GM19468 (cell line): Measurements from ENCODE around the gene RAB11FIP5.

ENCODE experiments used
- ATAC-seq: cut with Tn5 transposase; IDR thresholded peaks from one replicate; pipeline ENCODE4 v1.9.1; 2021; ENCODE audit warnings: mild to moderate bottlenecking, moderate library complexity, moderate number of reproducible peaks; ENCODE audit not compliant: unreplicated experiment; ENCODE audit errors: extremely low read depth

RAB11FIP5 gene

DNA sequence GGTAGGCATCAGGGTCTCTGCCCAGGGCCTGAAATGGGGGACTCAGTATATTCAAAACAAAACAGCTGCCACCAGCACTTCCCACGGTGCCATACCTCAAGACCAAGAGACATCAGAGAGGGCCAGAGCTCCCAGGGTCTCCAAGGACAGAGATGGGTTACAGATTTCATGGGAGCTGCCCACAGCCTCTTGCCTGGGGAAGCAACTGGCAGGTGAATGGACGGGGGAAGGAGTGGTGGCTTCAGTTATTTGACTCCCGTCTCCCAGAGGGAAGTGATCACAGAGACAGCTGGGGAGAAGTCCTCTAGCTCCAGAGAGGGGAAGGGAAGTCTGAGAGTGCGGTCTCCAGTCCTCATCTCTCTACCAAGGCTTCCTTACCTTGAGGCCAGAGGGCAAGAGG lies 25.4 kb downstream of the RAB11FIP5 start:
- ATAC-seq, result no peak

DNA sequence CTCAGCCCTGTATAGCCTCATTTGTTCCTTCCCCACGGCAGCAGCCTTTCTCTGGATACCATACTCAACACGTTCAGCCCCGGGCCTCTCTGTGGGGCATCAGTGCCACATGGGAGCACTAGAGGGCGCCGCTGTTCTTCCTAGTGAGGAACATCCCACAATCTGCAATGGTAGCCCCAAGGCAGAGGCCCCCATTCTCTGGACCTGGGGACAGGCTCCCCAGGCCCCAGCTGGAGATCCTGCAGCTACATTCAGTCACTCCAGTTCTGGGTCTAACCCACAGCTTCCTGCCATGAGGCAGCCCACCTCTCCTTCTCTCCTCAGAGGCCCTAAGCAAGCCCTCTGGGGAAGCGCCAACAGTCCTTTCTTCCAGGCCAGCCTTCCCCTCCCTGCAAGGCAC lies 27.1 kb downstream of the RAB11FIP5 start:
- ATAC-seq, result no peak

DNA sequence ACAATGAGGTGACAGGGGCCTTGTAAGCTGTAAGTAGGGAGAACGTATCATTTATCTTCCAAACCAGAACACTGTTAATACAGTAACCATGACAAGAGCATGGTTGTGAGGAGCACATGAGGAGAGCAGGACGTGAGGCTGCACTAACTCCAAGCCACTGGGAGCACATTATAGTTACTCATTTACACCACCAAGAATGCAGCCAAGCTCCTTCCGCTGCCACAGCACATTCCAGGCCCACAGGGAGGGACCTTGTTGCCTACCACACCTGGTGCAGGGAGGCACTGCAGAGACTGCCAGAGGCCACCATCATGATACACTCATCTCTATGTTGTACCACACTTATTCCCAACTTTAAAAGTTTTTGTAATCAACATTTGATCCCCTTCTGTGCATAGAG lies 27.8 kb downstream of the RAB11FIP5 start:
- no peak for ATAC-seq

DNA sequence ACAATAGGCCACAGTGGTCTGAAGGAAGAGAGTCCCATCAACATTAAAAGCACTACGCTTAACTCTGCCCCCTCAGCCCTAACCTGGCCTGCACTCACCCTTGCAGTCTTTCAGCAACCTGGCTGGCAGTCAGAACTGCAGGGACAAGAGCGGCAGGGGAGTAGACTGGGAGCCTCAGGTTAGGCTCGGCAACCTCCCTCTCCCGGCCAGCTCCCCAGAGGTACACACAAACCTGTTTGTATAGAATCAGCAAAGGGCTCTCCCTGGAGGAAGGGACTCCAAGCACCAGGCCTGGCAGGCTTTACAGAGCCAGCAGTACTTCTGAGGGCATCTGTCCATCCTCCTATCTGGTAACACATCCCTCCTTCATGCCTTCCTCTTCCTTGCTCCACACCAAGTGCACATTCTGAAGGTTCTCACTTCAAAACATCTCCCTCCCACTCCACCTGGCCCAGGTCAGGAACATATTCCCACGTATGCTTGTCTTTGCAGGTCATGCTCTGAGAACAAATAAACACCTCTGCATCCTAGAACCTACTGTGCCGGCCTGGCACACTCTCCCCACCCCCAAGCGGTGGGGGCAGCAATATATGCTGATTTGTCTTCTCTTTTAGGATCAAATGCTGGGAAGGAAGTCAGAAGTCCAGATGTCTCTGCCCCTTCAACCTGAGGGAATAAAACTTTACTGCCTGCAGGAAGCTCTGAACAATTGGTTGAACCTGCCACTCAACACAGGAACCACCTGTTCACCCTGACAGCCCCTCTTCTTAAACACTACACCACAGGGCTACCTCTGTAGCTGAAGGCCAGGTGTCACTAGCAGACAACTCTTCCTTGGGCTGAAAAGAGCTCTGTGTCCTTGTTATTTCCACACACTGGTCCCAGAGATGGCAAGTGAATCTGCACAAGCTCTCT lies 28.6 kb downstream of the RAB11FIP5 start:
- ATAC-seq, result no peak

GRCh38 chr2:73082523-73083410 lies 30.0 kb downstream of the RAB11FIP5 start:
- no peak for ATAC-seq

DNA sequence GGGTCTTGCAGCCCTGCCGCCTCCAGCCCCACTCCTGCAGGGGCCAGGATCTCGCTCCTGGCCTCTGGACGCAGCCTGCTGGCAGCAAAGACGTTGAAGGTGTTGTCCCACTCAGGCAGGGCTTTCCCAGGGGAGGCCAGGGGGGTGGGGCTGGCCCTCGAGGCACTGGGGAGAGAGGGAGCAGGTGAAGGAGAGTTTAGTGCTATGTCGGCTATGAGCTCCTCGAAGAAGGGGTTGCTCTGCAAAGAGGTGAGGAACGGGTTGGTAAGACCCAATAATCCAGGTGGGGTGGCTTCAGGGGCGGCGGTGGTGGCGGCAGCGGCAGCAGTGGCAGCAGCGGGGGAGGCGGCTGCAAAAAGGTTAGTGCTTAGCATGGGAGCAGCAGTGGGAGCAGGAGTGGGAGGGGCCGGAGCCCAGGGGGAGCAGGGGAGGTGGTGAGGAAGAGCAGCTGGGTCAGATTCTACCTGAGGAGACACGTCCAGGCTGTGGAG lies 31.5 kb downstream of the RAB11FIP5 start:
- ATAC-seq, result no peak

- no peak for ATAC-seq
Measured at GRCh38 chr2:73080321-73081131, 32.2 kb downstream of the RAB11FIP5 start.

DNA sequence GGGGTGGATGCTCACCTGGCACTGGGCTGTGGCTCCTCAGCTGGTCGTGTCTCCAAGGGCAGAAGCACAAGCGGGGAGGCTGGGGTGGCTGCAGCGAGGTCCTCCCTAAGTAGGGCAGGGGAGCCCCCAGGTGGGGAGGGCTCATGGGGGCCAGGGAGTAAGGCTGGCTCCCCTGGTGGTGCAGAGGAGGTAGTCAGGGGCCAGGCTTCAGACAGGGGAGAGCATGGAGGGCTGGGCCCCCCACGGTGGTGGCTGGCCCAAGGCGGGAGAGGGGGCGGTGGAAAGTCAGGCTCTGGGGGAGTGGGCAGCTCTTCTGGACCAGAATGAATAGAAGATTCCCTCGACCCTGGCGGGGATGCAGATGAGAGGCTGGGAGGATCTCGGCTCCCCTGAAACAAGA lies 33.1 kb downstream of the RAB11FIP5 start:
- no peak for ATAC-seq

DNA sequence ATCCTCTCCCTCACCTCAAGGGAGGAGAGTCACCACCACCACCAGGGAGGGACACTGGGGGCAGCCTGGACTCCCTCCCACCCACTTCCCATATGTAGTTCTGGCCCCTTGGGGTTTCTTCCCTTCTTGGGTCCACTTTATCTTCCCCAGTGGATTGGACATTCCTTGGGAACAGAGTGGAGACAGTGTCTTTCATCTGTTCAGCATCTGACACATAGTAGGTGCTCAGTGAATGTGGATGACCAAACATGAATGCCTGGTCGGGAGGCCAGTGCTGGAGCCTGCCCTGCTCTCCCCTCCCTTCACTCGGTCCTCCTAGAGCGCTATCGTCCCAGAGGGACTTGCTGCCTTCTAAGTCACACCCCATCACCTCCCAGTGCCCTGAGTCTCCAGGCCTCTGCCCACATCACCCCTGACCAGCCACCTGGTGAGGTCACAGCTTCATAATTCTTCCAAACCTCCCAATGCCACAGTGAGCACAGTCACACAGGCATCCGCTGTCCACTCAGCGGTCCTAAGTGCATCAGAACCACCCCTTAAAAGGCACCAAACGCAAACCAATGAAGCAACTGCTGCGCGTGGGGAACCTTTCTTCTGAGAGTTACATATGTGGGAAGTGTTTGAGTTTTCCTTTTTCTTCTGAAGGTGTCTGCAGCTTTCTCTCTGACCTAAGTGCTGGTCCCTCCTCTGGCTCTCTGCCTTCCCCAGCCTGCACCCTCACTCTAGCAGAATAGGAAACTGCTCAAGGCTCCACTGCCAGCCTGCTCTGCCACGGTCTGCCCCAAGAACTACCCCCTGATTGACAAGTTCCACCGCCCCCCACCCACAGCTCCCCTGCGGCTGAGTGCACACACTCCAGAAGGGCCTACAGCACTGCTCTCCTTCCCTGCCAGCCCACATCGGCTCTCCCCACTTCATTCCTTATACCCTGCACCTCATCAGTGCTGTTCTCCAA lies 34.0 kb downstream of the RAB11FIP5 start:
- ATAC-seq, result no peak

- ATAC-seq, result no peak
Measured at GRCh38 chr2:73077424-73077795, 35.3 kb downstream of the RAB11FIP5 start.

DNA sequence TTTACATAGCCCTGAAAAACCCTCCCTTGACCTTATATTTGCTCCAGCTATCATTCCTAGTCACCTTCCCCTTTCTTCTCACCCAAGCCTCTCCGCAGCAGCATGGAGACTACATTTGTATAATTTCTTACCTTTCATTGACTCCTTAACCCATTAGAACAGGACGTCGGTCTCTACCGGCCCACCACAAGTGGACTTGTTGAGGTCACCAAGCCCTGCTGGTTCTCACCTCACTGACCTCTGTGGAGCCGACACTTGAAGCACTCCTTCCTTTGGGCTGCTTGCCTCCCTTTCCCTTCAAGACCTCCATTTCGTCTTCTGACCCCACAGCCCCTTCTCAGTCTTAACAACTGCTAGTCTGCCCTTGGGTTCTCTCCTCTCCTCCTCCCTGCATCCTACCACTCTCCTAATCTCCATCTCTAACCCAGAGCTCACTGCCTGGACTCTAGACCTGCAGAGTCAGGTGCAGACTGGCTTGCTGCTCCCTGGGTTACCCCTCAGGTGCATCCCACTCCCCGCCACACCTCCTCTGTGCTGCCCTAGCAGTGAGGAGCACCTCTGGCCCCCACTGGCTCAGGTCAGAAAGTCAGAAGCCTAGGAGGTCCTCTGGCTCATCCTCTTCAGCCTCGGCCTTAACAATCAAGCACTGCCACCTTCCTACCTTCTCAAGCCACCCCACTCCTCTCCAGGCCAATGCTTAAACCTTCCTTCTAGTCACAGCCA lies 35.9 kb downstream of the RAB11FIP5 start:
- no peak for ATAC-seq

GRCh38 chr2:73075477-73076373 lies 37.0 kb downstream of the RAB11FIP5 start:
- no peak for ATAC-seq

DNA sequence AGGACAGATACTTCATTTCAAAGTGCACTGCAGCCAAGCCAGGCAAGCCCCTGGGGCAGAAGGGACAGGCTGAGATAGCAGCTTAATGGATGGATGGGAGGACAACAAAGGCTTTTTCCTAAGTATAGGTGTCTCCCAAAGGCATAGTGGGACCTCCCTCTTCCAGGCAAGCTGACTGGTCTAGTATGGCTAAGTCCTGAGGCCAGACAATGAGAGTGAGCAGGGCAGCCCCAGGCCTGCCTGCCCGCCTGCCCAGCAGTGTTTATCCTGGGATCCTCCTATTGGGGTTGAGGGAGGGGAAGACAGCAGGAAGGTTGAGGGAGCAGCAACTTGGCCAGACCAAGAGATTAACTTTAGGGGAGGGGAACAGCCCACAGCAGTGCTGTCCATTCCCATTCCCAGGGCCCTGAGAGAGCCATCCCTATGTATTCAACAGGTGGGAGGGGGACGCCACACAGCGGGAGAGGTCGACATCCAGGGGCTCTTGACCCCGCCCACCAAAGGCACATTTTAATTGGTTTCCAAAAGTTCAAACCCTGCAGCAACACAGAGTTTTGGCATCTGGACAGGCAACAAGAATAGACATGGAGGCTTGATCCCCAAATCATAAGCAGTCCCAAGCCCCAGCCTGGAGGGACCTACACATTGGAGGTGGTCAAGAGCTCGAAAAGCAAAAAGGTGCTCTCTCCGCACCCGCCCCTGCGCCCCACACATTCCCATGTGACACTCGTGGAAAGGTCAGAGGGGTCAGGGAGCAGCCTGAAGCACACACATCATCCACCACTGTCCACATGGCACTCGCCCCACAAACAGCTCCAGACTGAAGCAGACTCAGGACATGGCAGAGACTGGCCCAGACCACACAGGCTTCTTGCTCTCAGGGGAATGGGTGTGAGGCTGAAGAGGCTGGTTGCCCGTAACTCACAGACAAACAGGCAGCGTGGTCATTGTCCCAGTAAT lies 38.4 kb downstream of the RAB11FIP5 start:
- ATAC-seq, result no peak

DNA sequence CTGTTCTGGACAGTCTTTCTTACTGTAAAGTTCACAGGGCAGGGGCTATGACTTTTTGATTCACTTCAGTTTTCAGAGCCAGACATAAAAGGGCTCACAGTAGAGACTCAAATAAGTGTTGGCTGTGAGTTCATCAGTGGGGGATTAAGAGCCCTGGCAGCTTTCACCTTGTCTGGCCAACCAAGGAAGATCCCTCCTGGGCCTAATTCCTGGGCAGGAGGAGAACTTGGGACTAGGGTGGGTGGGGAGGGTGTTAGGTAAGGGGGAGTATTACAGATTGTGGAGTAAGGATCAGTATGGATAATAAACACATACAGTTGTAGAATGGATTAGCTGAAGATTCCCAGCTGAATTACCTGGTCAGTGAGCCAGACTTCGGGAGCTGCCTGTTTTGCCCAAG lies 40.3 kb downstream of the RAB11FIP5 start:
- no peak for ATAC-seq

GRCh38 chr2:73072129-73072395 lies 40.7 kb downstream of the RAB11FIP5 start:
- no peak for ATAC-seq

DNA sequence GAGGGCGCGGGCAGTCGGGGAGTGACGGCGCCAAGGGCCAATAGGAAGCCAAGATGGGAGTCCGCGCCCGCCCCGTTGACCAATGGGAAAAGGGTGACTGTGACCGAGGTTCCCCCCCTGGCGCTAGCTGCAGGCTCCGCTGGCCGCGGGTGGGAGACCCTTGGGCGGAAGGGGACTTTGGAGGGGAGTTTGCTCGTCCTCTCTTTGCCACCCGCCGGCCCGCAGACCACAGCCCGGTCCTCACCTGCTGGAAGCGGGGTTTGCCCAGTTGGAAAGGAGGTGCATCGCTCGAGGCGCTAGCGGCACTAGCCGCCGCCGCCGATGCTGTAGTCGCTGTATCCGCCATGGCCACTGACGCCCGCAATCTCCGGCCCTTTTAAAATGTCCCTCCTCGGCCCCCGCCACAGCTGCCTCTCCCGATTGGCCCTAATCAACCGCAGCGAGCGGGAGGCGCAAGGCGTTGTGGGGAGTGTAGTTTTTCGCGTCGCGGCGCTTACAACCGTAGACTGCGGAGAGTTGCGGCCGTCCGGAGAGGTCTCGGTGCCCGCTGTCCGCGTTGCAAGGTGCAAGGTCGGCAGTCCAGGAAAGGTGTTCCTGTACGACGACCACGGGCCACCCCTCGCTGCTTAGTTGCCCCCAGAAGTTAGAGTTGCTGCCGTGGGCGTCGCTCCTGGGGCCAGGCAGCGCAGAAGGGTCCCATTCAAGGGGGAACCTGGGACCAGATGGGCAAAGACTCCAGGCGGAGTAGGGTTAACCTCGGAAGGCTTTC lies 41.2 kb downstream of the RAB11FIP5 start, which contains the start of gene SFXN5:
Gene SFXN5, minus strand, starts transcription at position 353 of the 769 bp plus-strand sequence. Its CDS starts 7 bp downstream, at position 346.
- peak; percentile 74 for ATAC-seq
